HFF-Myc (cell line): ENCODE measurements around the gene MPZL2.

Experiments used
- DNase-seq: peaks from one replicate; pipeline ENCODE4 v3.0.0-alpha.2; 2011; ENCODE audit warnings: low read depth; ENCODE audit errors: extremely low read depth
- H3K4me3 ChIP-seq: replicated peaks from 2 replicates; pipeline ENCODE4 v1.5.1; 2011; ENCODE audit warnings: low read depth, mild to moderate bottlenecking, control low read depth, low read length
- CTCF ChIP-seq: IDR thresholded peaks from 2 replicates; pipeline ENCODE4 v1.5.1; 2012; ENCODE audit warnings: mild to moderate bottlenecking, low read depth, low read length, control low read depth; ENCODE audit errors: missing control alignments

The MPZL2 gene

GRCh38 chr11:118274186-118274585 lies 10.1 kb upstream of the MPZL2 start:
- no peak for DNase-seq
- no peak overlapping the region for H3K4me3 ChIP-seq
- TF ChIP-seq CTCF = no peak

GRCh38 chr11:118272001-118272400 lies 7.9 kb upstream of the MPZL2 start:
- no peak overlapping the region for H3K4me3 ChIP-seq
- DNase-seq = no peak
- TF ChIP-seq CTCF = no peak

GRCh38 chr11:118267486-118267885 lies 3.4 kb upstream of the MPZL2 start:
- DNase-seq = no peak
- no peak overlapping the region for H3K4me3 ChIP-seq
- TF ChIP-seq CTCF = no peak

- H3K4me3 ChIP-seq = no peak overlapping the region
- no peak for TF ChIP-seq CTCF
- DNase-seq = no peak
These were observed 1.9 kb upstream of the MPZL2 start for GRCh38 chr11:118265954-118266353.

- no peak for DNase-seq
- no peak for TF ChIP-seq CTCF
- no peak overlapping the region for H3K4me3 ChIP-seq
These were observed 720 bp upstream of the MPZL2 start for GRCh38 chr11:118264569-118265465.

GRCh38 chr11:118263112-118263511 lies 985 bp downstream of the MPZL2 start:
- DNase-seq = no peak
- no peak overlapping the region for H3K4me3 ChIP-seq
- no peak for TF ChIP-seq CTCF
